ENCODE results near the gene PPP6C.

DNA sequence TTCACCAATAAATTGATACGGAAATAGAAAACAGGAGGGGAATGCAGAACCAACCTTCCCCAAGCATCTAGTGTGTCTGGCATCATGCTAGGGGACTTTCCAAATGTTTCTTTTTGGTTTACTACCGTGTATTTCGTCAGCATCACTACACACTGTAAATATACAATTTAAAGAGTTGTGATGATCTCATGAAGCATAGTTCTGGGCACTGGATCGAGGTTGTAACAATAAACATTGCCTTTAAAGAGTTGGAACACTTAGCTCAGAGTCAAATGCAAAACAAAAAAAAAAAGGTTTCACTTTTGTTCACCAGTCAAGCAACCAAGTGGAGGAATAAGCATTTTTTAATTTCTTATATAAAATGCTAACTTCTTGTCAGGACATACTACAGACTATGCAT, 43.4 kb downstream of the PPP6C start:
- TF ChIP-seq, protein P1, sequence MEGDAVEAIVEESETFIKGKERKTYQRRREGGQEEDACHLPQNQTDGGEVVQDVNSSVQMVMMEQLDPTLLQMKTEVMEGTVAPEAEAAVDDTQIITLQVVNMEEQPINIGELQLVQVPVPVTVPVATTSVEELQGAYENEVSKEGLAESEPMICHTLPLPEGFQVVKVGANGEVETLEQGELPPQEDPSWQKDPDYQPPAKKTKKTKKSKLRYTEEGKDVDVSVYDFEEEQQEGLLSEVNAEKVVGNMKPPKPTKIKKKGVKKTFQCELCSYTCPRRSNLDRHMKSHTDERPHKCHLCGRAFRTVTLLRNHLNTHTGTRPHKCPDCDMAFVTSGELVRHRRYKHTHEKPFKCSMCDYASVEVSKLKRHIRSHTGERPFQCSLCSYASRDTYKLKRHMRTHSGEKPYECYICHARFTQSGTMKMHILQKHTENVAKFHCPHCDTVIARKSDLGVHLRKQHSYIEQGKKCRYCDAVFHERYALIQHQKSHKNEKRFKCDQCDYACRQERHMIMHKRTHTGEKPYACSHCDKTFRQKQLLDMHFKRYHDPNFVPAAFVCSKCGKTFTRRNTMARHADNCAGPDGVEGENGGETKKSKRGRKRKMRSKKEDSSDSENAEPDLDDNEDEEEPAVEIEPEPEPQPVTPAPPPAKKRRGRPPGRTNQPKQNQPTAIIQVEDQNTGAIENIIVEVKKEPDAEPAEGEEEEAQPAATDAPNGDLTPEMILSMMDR (IDR thresholded peaks at IDR 0.05; ENCODE audit: extremely low read depth in 1 of 2, insufficient read depth in 1 of 2, low read depth in 1 of 2, low read length in 2 of 2): no peak
- TF ChIP-seq POLR2A (IDR thresholded peaks at IDR 0.05; ENCODE audit: low read depth, low read length): no peak
- TF ChIP-seq MYC (IDR thresholded peaks at IDR 0.05; ENCODE audit: low read depth, low read length): no peak
- TF ChIP-seq EZH2 (IDR thresholded peaks at IDR 0.05; ENCODE audit: borderline replicate concordance, low read depth, low read length, severe bottlenecking): no peak
- no peak for TF ChIP-seq GATA2 (IDR thresholded peaks at IDR 0.05; ENCODE audit: insufficient read depth, insufficient read length, low read depth, low read length)
- no peak for TF ChIP-seq POLR2AphosphoS5 (IDR thresholded peaks at IDR 0.05; ENCODE audit: insufficient read depth, low read depth, low read length)
- no peak for TF ChIP-seq FOS (IDR thresholded peaks at IDR 0.05; ENCODE audit: borderline replicate concordance, insufficient read depth, low read length)
- no peak for TF ChIP-seq JUN (IDR thresholded peaks at IDR 0.05; ENCODE audit: borderline replicate concordance, insufficient read depth, insufficient read length, low read depth)
- TF ChIP-seq, protein P2, sequence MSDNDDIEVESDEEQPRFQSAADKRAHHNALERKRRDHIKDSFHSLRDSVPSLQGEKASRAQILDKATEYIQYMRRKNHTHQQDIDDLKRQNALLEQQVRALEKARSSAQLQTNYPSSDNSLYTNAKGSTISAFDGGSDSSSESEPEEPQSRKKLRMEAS (IDR thresholded peaks at IDR 0.05; ENCODE audit: insufficient read depth, insufficient read length): no peak
